ENCODE data around the gene PCP4L1.

- TF ChIP-seq CTCF (conservative IDR thresholded peaks at IDR 0.05 in 1 of 2, IDR thresholded peaks at IDR 0.05 in 1 of 2; ENCODE audit: low read depth in 1 of 2, low read length in 2 of 2) (no peak), EZH2 (IDR thresholded peaks at IDR 0.05; ENCODE audit: low read length, missing control alignments) (no peak)
Measured at GRCh38 chr1:161333166-161333565, 74.6 kb downstream of the PCP4L1 start.
